ENCODE results near the gene IRF1.
"Not testable (repeated sequence)": the region's sequence is repeated elsewhere in the genome, so short reads cannot be mapped to it uniquely, and the experiment has no call there.

IRF1 gene

GRCh38 chr5:132438267-132438645 lies 52.3 kb downstream of the IRF1 start:
- not testable (repeated sequence) for DNase-seq (ENCODE audit: low spot score)

GRCh38 chr5:132437604-132438266 lies 52.8 kb downstream of the IRF1 start:
- DNase-seq (ENCODE audit: low spot score) = peak; percentile 20

GRCh38 chr5:132436936-132437335 lies 53.6 kb downstream of the IRF1 start:
- no peak for DNase-seq (ENCODE audit: low spot score)

GRCh38 chr5:132435886-132436285 lies 54.7 kb downstream of the IRF1 start:
- no peak for DNase-seq (ENCODE audit: low spot score)

GRCh38 chr5:132435447-132435846 lies 55.1 kb downstream of the IRF1 start:
- DNase-seq (ENCODE audit: low spot score) = no peak

GRCh38 chr5:132434416-132435286 lies 55.9 kb downstream of the IRF1 start:
- no peak for DNase-seq (ENCODE audit: low spot score)

- DNase-seq (ENCODE audit: low spot score) = no peak
Observed at GRCh38 chr5:132433141-132433540, 57.4 kb downstream of the IRF1 start.

GRCh38 chr5:132431632-132432031 lies 58.9 kb downstream of the IRF1 start:
- no peak for DNase-seq (ENCODE audit: low spot score)

Data from hematopoietic multipotent progenitor cell treated with erythropoietin and hydrocortisone succinate and interleukin-3 and kit ligand, for 17 days (in vitro differentiated cells).